ENCODE measurements around the gene SLC22A7. TPM values are rescaled to one million over a fixed set of nuclear protein-coding genes. Genes with fewer than 3 reads are reported as not detected.
A peak's percentile ranks its signal among the peaks of the same experiment; 100 is the strongest.

SLC22A7 gene
- total and polyA plus RNA-seq, 8 donors, result not detected

GRCh38 chr6:43265564-43265963 is 32.5 kb upstream of the SLC22A7 start:
- Histone ChIP-seq H3K4me3 (no peak overlapping the region), H3K4me1 (peaks cover 21 to 33% (median 27%) of the 10 kb centered on the region in 4 donors), H3K27me3 (peaks cover 0 to 28% (median 8%) of the 10 kb centered on the region in 3 donors), H3K36me3 (no peaks in the 10 kb centered on the region), H3K27ac (no peak overlapping the region), H3K9me3 (no peaks in the 10 kb centered on the region)
- intact Hi-C loops (cut with DNase I; ENCODE audit: low total_unique reads), result loop anchor here (10.0 kb wide), 1 partner anchor 239 kb away; no protein-coding TSS in a partner anchor
- TF ChIP-seq, protein P1, sequence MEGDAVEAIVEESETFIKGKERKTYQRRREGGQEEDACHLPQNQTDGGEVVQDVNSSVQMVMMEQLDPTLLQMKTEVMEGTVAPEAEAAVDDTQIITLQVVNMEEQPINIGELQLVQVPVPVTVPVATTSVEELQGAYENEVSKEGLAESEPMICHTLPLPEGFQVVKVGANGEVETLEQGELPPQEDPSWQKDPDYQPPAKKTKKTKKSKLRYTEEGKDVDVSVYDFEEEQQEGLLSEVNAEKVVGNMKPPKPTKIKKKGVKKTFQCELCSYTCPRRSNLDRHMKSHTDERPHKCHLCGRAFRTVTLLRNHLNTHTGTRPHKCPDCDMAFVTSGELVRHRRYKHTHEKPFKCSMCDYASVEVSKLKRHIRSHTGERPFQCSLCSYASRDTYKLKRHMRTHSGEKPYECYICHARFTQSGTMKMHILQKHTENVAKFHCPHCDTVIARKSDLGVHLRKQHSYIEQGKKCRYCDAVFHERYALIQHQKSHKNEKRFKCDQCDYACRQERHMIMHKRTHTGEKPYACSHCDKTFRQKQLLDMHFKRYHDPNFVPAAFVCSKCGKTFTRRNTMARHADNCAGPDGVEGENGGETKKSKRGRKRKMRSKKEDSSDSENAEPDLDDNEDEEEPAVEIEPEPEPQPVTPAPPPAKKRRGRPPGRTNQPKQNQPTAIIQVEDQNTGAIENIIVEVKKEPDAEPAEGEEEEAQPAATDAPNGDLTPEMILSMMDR (IDR thresholded peaks at IDR 0.05), result no peak
- TF ChIP-seq POLR2AphosphoS5 (IDR thresholded peaks at IDR 0.05) (no peak), EP300 (IDR thresholded peaks at IDR 0.05) (no peak), POLR2A (IDR thresholded peaks at IDR 0.05) (no peak)
- 86 to 91% (median 89%) methylated on average over 6 of the region's 6 CpGs for WGBS, 5 donors
- no peak for DNase-seq

DNA sequence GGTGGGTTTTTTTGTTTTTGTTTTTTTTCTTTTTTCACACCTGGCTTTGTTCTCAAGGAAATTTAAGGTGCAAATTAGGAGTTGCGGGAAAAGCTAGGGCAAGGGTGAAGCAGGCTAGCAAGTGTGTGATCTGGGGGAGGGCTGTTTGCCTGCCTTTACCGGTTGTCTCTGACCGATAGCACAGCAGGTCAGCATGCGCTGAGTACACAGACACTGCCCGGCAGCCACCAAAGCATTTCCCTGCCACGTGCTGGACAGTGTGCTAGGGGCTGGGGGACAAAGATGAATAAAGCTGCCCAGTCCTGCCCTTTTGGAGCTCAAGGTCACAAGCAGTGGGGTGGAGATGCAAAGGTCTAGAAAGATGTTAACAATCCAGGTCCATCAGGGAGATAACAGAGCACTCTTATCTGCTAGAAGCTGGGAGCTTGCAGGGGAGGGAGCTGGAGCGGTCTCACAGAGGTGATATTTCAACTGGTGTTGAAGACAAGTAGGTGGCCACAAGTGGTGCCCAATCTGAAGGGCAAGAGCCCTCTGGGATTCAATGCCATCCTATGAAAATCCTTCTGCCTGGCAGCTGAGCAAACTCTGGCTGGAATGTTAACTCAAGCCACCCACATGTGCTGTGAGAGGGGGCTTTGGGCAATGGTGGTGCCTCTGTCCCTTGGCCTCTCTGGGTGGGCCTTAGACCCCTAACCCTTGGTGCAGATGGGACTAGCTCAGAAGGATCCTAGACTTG is 30.3 kb upstream of the SLC22A7 start:
- intact Hi-C loops (cut with DNase I; ENCODE audit: low total_unique reads), result loop anchor here (10.0 kb wide), 1 partner anchor 237 kb away; no protein-coding TSS in a partner anchor
- peak overlapping the region in 4 of 5 donors; percentile 27 to 60 (median 44) for H3K27ac ChIP-seq

DNA sequence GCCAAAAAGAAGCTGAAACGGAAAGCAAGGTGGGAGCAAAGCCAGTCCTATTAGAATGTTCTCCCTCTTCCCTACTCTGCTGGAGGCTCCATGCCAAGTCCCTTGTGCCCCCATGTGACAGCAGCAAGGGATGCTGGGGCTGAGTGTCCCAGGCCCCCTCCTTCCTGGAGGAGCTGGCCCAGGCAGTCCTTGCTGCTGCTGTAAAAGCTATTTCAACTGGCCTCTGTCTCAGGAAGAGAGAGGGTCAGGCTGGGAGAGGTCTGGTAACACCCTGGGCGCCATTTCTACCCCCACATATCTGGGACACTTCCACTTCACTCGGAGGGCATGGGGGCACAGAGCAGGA is 29.7 kb upstream of the SLC22A7 start:
- H3K9me3 ChIP-seq, result no peaks in the 10 kb centered on the region
- WGBS, 5 donors, result 65 to 79% (median 75%) methylated on average over 3 of the region's 3 CpGs
- H3K27ac ChIP-seq, result peak overlapping the region in 4 of 5 donors; percentile 27 to 60 (median 44)
- H3K4me1 ChIP-seq, result peaks cover 21 to 33% (median 27%) of the 10 kb centered on the region in 4 donors
- TF ChIP-seq POLR2AphosphoS5 (IDR thresholded peaks at IDR 0.05) (no peak), POLR2A (IDR thresholded peaks at IDR 0.05) (no peak), EP300 (IDR thresholded peaks at IDR 0.05) (no peak)
- TF ChIP-seq, protein P1 (IDR thresholded peaks at IDR 0.05), result no peak
- H3K4me3 ChIP-seq, result no peak overlapping the region
- peaks cover 0 to 33% (median 8%) of the 10 kb centered on the region in 3 donors for H3K27me3 ChIP-seq
- peak in 1 of 2 donors; percentile 68 for DNase-seq
- intact Hi-C loops (cut with DNase I; ENCODE audit: low total_unique reads), result loop anchor here (10.0 kb wide), 1 partner anchor 236 kb away; no protein-coding TSS in a partner anchor
- H3K36me3 ChIP-seq, result no peaks in the 10 kb centered on the region

More for the DNA sequence above, 30.3 kb upstream of the SLC22A7 start:
- H3K4me1 ChIP-seq, result peaks cover 21 to 33% (median 27%) of the 10 kb centered on the region in 4 donors
- TF ChIP-seq, protein P1 (IDR thresholded peaks at IDR 0.05), result no peak
- peaks cover 0 to 29% (median 8%) of the 10 kb centered on the region in 3 donors for H3K27me3 ChIP-seq
- DNase-seq, result peak in 1 of 2 donors; percentile 75
- no peaks in the 10 kb centered on the region for H3K9me3 ChIP-seq
- 37 to 56% (median 48%) methylated on average over 7 of the region's 7 CpGs for WGBS, 5 donors
- no peaks in the 10 kb centered on the region for H3K36me3 ChIP-seq
- no peak overlapping the region for H3K4me3 ChIP-seq

GRCh38 chr6:43268782-43269272 is 29.2 kb upstream of the SLC22A7 start:
- WGBS, 5 donors, result 72 to 81% (median 76%) methylated on average over 10 of the region's 10 CpGs
- intact Hi-C loops (cut with DNase I; ENCODE audit: low total_unique reads), result loop anchor here (10.0 kb wide), 1 partner anchor 236 kb away; no protein-coding TSS in a partner anchor
- Histone ChIP-seq H3K27ac (peak overlapping the region in 4 of 5 donors; percentile 42 to 60 (median 54)), H3K4me1 (peaks cover 21 to 33% (median 27%) of the 10 kb centered on the region in 4 donors), H3K4me3 (peak overlapping the region in 2 of 4 donors; percentile 44 to 49), H3K36me3 (no peaks in the 10 kb centered on the region), H3K9me3 (no peaks in the 10 kb centered on the region), H3K27me3 (peaks cover 0 to 37% (median 8%) of the 10 kb centered on the region in 3 donors)
- TF ChIP-seq POLR2AphosphoS5 (IDR thresholded peaks at IDR 0.05) (no peak), POLR2A (IDR thresholded peaks at IDR 0.05) (no peak), EP300 (IDR thresholded peaks at IDR 0.05) (no peak)
- TF ChIP-seq, protein P1 (IDR thresholded peaks at IDR 0.05), result no peak
- no peak for DNase-seq
